HG03565 (cell line): ENCODE results near the gene SLC49A4.

Source experiments
- ATAC-seq: cut with Tn5 transposase; IDR thresholded peaks from one replicate; pipeline ENCODE4 v1.9.1; 2021; ENCODE audit warnings: mild to moderate bottlenecking, moderate library complexity; ENCODE audit not compliant: unreplicated experiment

The SLC49A4 gene

DNA sequence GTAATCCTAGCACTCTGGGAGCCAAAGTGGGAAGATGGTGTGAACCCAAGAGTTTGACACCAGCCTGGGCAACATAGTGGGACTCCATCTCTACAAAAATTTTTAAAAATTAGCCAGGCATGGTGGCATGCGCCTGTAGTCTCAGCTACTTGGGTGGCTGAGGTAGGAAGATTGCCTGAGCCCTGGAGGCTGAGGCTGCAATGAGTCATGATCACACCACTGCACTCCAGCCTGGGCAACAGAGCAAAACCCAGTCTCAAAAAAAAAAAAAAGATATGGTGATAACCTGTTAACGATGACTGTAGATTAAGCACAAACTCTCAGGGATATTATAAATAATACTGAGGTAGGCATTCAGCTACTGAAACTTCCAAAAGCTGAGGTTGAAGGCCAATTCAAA, 107.5 kb downstream of the SLC49A4 start:
- ATAC-seq = no peak

DNA sequence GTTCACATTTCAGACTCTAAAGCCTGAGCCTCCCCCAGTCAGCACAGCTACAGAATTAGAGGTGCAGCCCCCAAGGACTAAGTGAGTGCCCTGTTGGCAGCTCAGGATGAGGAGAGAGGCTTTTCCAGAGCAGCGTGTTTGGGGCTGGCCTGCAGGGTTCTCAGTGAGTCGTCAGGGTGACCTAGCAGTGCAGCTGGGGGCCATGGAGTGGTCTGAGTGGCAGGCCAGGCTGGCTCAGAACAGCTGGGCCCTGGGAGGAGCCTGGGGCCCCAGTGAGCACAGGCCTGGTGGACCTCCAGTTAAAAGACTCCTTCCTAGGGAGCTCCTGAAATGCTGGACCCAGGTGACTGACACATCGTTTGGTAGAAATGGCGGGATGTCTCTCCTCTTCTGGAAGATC, 108.3 kb downstream of the SLC49A4 start:
- ATAC-seq = no peak

- ATAC-seq = no peak
These were observed 112.6 kb downstream of the SLC49A4 start for GRCh38 chr3:122907471-122907870.

- no peak for ATAC-seq
These were observed 113.4 kb downstream of the SLC49A4 start for GRCh38 chr3:122908251-122908650.

DNA sequence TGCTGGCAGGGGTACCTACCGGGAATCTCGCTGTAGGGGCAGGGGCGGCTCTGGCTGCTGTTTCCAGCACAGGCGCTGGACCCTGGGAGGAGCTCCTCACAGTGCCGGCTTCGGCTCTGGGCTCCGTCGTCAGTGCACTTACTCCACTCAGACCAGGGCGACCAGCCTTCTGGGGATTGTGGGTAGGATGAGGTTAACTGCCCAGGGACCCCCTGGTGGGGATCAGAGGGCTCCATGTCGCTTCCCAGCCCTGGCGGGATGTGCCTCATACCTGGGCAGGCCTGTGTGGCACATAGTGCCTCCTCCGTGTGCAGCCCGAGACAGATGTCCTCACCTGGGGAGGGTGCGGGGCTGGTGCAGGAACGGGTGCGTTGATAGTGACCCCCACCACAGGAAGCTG, 117.0 kb downstream of the SLC49A4 start:
- no peak for ATAC-seq

- ATAC-seq = no peak
These were observed 118.1 kb downstream of the SLC49A4 start for GRCh38 chr3:122912772-122913538.

- no peak for ATAC-seq
These were observed 118.8 kb downstream of the SLC49A4 start for GRCh38 chr3:122913539-122914100.

GRCh38 chr3:122915300-122916055, 120.6 kb downstream of the SLC49A4 start:
- no peak for ATAC-seq

- no peak for ATAC-seq
These were observed 121.2 kb downstream of the SLC49A4 start for GRCh38 chr3:122916084-122916483.

DNA sequence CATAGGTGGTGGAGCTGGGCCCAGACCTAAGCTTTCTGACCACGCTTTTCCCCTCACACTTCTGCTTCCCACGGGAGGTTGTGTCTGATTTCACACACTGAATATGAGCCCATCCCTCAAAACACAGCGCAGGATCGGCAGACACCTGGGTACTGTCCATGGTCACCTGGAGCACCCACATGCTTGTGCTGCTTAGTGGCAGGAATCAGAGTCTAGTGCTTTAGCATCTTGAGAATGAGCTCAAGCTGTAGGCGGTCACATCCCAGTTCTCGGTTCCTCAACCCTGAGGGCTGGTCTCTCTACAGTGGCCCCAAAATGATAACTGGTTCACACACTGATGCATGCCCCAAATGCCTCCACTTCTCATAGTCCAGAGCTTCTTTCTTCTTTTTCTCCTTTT, 121.7 kb downstream of the SLC49A4 start:
- ATAC-seq = peak; percentile 38

GRCh38 chr3:122917412-122917811, 122.5 kb downstream of the SLC49A4 start:
- ATAC-seq = no peak

- no peak for ATAC-seq
These were observed 123.9 kb downstream of the SLC49A4 start for GRCh38 chr3:122918576-122919290.

- ATAC-seq = no peak
These were observed 124.4 kb downstream of the SLC49A4 start for GRCh38 chr3:122919291-122919610.

DNA sequence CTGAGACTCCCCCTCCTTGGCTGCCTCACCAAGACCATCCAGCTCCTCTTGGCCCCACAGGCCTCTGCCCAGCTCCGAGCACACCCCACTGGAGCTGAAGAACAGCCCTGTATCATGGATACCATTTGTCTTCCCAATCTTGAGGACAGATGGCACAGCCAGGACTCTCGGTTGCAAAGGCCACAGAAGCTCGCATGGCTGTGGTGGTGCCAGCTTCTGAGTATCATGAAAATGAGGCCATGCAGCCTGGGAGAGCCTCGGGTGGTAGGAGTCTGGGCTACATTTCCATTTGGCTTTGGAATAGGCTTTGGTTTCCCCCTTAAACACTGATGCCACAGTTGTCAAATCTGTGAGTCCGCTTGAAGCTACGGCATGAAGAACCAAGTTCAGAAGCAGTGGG, 126.1 kb downstream of the SLC49A4 start:
- no peak for ATAC-seq

DNA sequence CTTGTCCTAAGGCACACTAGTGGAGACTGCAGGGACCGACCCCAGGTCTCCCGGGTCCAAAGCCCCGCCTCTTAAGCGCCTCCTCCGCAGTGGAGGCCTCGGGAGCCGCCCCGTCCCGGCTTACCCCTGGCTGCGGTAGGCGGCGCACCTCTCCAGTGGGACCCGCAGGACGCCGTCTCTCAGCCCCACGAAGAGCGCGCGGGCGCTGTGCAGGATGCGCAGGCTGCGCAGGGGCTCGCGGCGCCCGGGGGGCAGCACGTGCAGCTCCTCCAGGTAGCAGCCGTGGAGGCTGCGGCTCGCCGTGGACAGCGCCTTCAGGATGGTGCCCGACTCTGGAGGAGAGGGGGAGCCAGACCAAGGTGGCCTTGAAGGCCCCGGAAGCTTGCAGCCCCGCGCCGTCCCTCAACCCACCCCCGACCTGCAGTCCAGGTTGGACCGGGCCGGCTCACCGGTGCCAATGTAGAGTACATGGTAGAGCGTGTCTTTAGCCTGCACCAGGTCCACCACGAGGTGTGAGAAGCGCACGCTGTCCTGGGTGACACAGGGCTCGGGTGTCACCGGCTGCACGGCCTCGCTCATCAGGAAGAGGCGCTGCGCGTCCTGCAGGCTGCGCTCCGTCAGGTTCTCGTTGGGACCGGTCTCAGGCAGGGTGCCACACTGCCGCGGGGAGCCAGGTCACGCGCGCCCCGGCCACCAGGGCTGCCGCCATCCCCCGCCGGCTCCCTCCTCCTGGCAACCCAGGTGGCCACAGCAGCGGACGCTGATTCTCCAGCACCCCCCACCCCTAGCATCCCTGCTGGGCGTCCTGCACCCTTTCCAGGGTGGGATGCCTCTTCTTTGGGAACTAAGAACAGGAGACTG, 127.2 kb downstream of the SLC49A4 start:
- no peak for ATAC-seq

GRCh38 chr3:122923611-122924010, 128.7 kb downstream of the SLC49A4 start:
- ATAC-seq = no peak

GRCh38 chr3:122924056-122924455, 129.2 kb downstream of the SLC49A4 start:
- no peak for ATAC-seq

GRCh38 chr3:122925756-122926155, 130.9 kb downstream of the SLC49A4 start:
- no peak for ATAC-seq

DNA sequence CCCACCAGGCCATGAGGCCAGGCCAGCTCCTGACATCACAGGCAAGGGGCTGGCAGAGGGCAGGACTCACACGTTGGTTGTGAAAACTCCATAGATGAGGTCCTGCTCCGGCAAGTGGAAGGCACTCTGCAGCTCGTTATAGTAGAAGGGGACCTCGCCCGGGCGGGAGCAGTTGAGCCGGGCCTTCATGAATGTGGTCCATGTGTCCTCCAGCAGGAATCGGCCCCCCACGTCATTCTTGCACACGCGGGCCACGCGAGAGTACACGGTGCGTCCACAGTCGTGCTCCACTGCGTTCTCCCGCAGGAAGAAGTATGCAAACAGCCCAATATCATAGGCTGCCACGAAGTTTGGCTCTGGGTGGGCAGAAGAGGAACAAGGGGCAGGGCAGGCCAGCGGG, 131.5 kb downstream of the SLC49A4 start:
- no peak for ATAC-seq

GRCh38 chr3:122926811-122927210, 131.9 kb downstream of the SLC49A4 start:
- ATAC-seq = no peak

- no peak for ATAC-seq
These were observed 132.9 kb downstream of the SLC49A4 start for GRCh38 chr3:122927726-122928125.
